ENCODE measurements around the gene NUDT16L1.

Gene NUDT16L1

DNA sequence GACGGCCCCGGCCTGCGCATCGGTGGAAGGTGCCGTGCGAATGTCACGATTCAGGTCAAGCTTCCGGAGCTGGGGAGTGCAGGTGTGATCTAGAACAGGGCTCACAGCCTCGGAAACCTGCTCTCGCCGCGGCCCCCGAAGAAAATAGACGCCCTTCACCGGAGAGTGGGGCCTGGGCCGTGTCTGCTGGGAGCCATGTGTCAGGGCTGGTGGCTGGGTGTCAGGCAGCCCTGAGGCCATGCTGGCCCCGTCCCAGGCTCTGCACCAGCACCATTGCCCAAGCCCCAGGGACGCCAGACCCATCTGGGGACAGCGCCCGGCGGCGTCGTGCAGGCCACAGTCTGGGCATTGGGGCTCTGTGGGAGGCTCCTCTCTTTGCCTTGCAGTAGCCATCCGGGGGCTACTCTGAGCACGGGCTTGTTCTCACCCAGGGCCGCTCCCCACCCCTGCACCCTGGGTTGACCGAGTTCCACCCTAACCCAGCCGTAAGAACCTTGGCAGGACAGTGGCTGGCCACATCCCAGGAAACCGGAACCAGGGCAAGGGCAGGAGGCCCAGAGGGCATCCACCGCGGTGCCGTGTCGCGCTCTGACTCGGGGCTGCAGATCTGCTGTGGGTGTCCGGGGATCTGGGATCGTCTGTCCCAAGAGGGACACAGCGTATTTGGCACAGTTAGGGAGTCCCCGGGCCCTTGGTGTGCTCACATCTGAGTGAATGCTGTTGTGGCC is 5.3 kb upstream of the NUDT16L1 start:
- TF ChIP-seq ZBTB7A (IDR thresholded peaks at IDR 0.05; ENCODE audit: low read depth) = no peak

DNA sequence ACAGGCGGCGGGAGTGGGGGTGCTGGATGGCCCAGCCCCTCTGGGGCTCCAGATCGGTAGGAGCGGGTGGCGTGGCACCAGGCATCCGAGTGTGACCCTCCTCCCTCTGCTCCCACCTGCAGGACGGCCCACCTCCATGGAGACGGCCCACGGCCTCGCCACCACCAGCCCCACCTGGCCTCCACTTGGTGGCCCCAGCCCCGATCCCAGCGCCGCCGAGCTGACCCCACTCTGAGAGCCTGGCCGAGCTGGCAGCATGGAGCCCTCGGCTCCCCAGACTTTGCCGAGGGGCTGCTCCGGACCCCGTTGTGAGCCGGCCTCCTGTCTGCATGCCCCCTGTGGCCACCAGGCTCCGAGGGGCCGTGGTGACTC is 4.7 kb upstream of the NUDT16L1 start:
- no peak for TF ChIP-seq EGR1 (IDR thresholded peaks at IDR 0.05)
- no peak for TF ChIP-seq TCF12 (IDR thresholded peaks at IDR 0.05; ENCODE audit: low read depth)
- TF ChIP-seq, protein P1, sequence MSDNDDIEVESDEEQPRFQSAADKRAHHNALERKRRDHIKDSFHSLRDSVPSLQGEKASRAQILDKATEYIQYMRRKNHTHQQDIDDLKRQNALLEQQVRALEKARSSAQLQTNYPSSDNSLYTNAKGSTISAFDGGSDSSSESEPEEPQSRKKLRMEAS (IDR thresholded peaks at IDR 0.05) = no peak
- no peak for TF ChIP-seq TAF1 (IDR thresholded peaks at IDR 0.05; ENCODE audit: low read depth)
- no peak for TF ChIP-seq NFIC (IDR thresholded peaks at IDR 0.05)

DNA sequence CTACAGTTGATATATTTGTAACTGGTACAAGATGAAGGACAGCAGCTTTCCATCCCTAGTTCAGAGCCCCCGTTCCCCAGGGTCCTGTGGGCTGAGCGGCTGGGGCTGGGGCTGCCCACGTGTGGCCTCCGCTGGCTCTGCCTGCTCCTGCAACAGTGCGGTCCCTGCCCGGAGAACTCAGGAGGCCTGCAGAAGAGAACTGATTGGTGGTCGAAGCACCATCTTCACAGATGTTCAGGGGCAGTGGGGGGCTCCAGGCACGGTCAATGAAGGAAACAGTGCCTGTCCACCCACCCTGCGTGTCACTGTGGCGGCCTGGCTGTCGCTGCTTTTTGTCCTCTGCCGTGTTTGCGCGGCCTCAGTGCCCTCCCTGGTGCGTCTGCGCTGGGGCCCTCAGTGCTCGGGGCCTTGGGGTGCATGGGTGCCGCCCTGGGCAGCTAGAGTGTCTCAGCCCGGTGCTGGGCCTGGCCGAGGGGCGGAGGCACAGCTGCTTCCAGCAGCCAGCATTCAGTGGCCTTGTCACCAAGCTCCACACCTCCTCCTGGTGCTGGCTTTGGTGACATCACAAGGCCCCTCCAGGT is 4.2 kb upstream of the NUDT16L1 start:
- no peak for TF ChIP-seq RAD21 (IDR thresholded peaks at IDR 0.05; ENCODE audit: low read depth)
- TF ChIP-seq TEAD4 (IDR thresholded peaks at IDR 0.05) = no peak
- no peak for TF ChIP-seq EP300 (IDR thresholded peaks at IDR 0.05; ENCODE audit: borderline replicate concordance)
- TF ChIP-seq, protein P1 (IDR thresholded peaks at IDR 0.05) = no peak
- TF ChIP-seq, protein P2, sequence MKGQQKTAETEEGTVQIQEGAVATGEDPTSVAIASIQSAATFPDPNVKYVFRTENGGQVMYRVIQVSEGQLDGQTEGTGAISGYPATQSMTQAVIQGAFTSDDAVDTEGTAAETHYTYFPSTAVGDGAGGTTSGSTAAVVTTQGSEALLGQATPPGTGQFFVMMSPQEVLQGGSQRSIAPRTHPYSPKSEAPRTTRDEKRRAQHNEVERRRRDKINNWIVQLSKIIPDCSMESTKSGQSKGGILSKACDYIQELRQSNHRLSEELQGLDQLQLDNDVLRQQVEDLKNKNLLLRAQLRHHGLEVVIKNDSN (IDR thresholded peaks at IDR 0.05) = no peak
- TF ChIP-seq CEBPB (IDR thresholded peaks at IDR 0.05) = no peak
- TF ChIP-seq CREB1 (IDR thresholded peaks at IDR 0.05; ENCODE audit: low read depth) = no peak
- TF ChIP-seq EGR1 (IDR thresholded peaks at IDR 0.05) = no peak
- no peak for TF ChIP-seq TCF12 (IDR thresholded peaks at IDR 0.05; ENCODE audit: low read depth)
- TF ChIP-seq NFIC (IDR thresholded peaks at IDR 0.05) = no peak
- TF ChIP-seq TAF1 (IDR thresholded peaks at IDR 0.05; ENCODE audit: low read depth) = no peak
- no peak for TF ChIP-seq YY1 (IDR thresholded peaks at IDR 0.05; ENCODE audit: low read depth)
- TF ChIP-seq FOXM1 (IDR thresholded peaks at IDR 0.05; ENCODE audit: borderline replicate concordance, low read depth) = no peak
- TF ChIP-seq, protein P3, sequence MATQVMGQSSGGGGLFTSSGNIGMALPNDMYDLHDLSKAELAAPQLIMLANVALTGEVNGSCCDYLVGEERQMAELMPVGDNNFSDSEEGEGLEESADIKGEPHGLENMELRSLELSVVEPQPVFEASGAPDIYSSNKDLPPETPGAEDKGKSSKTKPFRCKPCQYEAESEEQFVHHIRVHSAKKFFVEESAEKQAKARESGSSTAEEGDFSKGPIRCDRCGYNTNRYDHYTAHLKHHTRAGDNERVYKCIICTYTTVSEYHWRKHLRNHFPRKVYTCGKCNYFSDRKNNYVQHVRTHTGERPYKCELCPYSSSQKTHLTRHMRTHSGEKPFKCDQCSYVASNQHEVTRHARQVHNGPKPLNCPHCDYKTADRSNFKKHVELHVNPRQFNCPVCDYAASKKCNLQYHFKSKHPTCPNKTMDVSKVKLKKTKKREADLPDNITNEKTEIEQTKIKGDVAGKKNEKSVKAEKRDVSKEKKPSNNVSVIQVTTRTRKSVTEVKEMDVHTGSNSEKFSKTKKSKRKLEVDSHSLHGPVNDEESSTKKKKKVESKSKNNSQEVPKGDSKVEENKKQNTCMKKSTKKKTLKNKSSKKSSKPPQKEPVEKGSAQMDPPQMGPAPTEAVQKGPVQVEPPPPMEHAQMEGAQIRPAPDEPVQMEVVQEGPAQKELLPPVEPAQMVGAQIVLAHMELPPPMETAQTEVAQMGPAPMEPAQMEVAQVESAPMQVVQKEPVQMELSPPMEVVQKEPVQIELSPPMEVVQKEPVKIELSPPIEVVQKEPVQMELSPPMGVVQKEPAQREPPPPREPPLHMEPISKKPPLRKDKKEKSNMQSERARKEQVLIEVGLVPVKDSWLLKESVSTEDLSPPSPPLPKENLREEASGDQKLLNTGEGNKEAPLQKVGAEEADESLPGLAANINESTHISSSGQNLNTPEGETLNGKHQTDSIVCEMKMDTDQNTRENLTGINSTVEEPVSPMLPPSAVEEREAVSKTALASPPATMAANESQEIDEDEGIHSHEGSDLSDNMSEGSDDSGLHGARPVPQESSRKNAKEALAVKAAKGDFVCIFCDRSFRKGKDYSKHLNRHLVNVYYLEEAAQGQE (IDR thresholded peaks at IDR 0.05; ENCODE audit: low read depth) = no peak
- no peak for TF ChIP-seq ZBTB7A (IDR thresholded peaks at IDR 0.05; ENCODE audit: low read depth)

DNA sequence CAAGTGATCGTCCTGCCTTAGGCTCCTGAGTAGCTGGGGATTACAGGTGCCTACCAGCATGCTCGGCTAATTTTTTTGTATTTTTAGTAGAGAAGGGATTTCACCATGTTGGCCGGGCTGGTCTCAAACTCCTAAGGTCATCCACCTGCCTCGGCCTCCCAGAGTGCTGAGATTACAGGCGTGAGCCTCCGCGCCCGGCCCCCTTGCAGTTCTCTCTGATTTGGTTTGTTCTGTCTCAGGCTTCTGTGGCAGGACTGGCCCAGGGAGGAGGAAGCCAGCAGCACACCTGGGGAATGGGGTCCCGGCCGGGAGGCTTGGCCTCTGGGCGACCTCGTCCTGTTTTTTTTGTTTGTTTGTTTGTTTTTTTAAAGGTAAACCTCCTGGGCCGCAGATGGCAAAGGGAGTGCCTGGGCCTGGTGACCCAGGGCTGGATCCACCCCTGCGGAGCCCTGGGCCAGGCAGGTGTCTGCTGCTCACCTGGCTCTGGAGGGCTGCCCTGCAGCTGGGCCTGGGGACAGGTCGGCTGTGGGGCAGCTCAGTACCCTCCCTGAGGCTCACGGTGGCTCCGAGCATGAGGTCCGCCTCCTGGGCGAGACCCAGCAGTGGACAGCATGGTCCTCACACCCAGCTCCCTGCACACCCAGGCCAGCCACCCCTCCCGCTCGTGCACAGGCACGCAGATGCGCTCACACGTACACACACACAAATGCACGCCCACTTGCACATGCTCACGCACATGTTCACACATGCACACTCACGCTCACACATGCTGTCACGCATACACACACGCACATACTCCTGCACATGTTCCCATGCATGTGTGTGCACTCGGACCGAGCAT is 3.3 kb upstream of the NUDT16L1 start:
- TF ChIP-seq CEBPB (IDR thresholded peaks at IDR 0.05) = no peak
- no peak for TF ChIP-seq FOXM1 (IDR thresholded peaks at IDR 0.05; ENCODE audit: borderline replicate concordance, low read depth)
- TF ChIP-seq CREB1 (IDR thresholded peaks at IDR 0.05; ENCODE audit: low read depth) = no peak
- no peak for TF ChIP-seq TAF1 (IDR thresholded peaks at IDR 0.05; ENCODE audit: low read depth)
- TF ChIP-seq RAD21 (IDR thresholded peaks at IDR 0.05; ENCODE audit: low read depth) = no peak
- TF ChIP-seq, protein P2 (IDR thresholded peaks at IDR 0.05) = no peak
- TF ChIP-seq YY1 (IDR thresholded peaks at IDR 0.05; ENCODE audit: low read depth) = no peak
- no peak for TF ChIP-seq TEAD4 (IDR thresholded peaks at IDR 0.05)
- no peak for TF ChIP-seq NFIC (IDR thresholded peaks at IDR 0.05)
- no peak for TF ChIP-seq EGR1 (IDR thresholded peaks at IDR 0.05)
- TF ChIP-seq ZBTB7A (IDR thresholded peaks at IDR 0.05; ENCODE audit: low read depth) = no peak
- TF ChIP-seq, protein P3 (IDR thresholded peaks at IDR 0.05; ENCODE audit: low read depth) = no peak
- TF ChIP-seq EP300 (IDR thresholded peaks at IDR 0.05; ENCODE audit: borderline replicate concordance) = no peak
- TF ChIP-seq TCF12 (IDR thresholded peaks at IDR 0.05; ENCODE audit: low read depth) = no peak

DNA sequence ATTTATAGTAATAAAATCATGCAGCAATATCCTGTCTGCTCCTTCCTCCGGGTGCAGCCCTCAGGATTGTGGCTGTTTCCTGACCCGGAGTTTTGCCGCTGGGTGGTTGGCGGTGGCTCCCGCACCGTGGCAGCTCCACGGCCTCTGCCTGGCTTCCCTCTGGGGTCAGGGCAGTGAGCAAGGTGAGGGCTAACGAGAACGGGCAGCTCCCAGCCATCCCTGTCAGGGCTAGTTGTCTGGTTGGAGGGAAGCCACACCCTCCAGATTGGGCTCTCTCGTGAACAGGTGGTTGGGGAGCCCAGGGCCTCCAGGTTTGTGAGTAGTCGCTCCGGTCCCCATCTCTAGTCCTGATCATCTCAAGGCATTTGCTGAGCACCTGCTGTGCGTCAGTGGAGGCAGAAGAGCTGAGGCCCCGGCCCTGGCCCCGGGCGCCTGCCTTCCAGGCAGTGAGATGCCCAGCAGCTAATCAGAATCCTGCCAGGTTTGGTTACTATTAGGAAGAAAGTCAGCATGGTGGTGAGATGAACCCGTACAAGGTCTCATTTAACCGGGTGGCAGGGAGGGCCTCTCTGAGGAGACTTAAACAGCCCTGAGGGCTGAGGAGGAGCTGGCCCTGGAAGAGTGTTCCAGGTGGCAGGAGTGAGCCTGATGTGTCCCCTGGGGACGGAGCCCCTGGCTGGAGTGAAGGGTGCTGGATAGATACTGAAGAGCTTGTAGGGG is 2.3 kb upstream of the NUDT16L1 start:
- no peak for TF ChIP-seq YY1 (IDR thresholded peaks at IDR 0.05; ENCODE audit: low read depth)
- no peak for TF ChIP-seq RAD21 (IDR thresholded peaks at IDR 0.05; ENCODE audit: low read depth)
- no peak for TF ChIP-seq EP300 (IDR thresholded peaks at IDR 0.05; ENCODE audit: borderline replicate concordance)
- no peak for TF ChIP-seq ZBTB7A (IDR thresholded peaks at IDR 0.05; ENCODE audit: low read depth)
- TF ChIP-seq, protein P1 (IDR thresholded peaks at IDR 0.05) = no peak
- TF ChIP-seq EGR1 (IDR thresholded peaks at IDR 0.05) = no peak
- no peak for TF ChIP-seq TAF1 (IDR thresholded peaks at IDR 0.05; ENCODE audit: low read depth)
- no peak for TF ChIP-seq TEAD4 (IDR thresholded peaks at IDR 0.05)
- no peak for TF ChIP-seq FOXM1 (IDR thresholded peaks at IDR 0.05; ENCODE audit: borderline replicate concordance, low read depth)
- TF ChIP-seq NFIC (IDR thresholded peaks at IDR 0.05) = no peak
- TF ChIP-seq, protein P3 (IDR thresholded peaks at IDR 0.05; ENCODE audit: low read depth) = no peak
- TF ChIP-seq, protein P2 (IDR thresholded peaks at IDR 0.05) = no peak
- no peak for TF ChIP-seq TCF12 (IDR thresholded peaks at IDR 0.05; ENCODE audit: low read depth)
- no peak for TF ChIP-seq CEBPB (IDR thresholded peaks at IDR 0.05)
- no peak for TF ChIP-seq CREB1 (IDR thresholded peaks at IDR 0.05; ENCODE audit: low read depth)
